Osteocyte (in vitro differentiated cells): Measurements from ENCODE around the gene SERAC1. TPM values are rescaled to one million over a fixed set of nuclear protein-coding genes. Genes with fewer than 3 reads are reported as not detected.
A peak's percentile ranks its signal among the peaks of the same experiment; 100 is the strongest.

Experiments
- DNase-seq: peaks from one replicate; pipeline ENCODE4 v3.0.0; 2021; ENCODE audit warnings: mixed read lengths; ENCODE audit not compliant: unreplicated experiment; ENCODE audit errors: extremely low spot score
- H3K27ac Mint-ChIP-seq: one replicate; pipeline ENCODE4 v1.8.0; 2021; ENCODE audit warnings: mild to moderate bottlenecking, mixed read lengths; ENCODE audit not compliant: unreplicated experiment
- H3K27me3 Mint-ChIP-seq: one replicate; pipeline ENCODE4 v1.8.0; 2021; ENCODE audit warnings: mixed read lengths; ENCODE audit not compliant: unreplicated experiment
- H3K36me3 Mint-ChIP-seq: one replicate; pipeline ENCODE4 v1.8.0; 2021; ENCODE audit warnings: mixed read lengths; ENCODE audit not compliant: unreplicated experiment
- H3K4me1 Mint-ChIP-seq: one replicate; pipeline ENCODE4 v1.8.0; 2021; ENCODE audit warnings: mixed read lengths; ENCODE audit not compliant: unreplicated experiment
- H3K4me3 Mint-ChIP-seq: one replicate; pipeline ENCODE4 v1.8.0; 2021; ENCODE audit warnings: mild to moderate bottlenecking, moderate library complexity, mixed read lengths; ENCODE audit not compliant: unreplicated experiment
- H3K9me3 Mint-ChIP-seq: one replicate; pipeline ENCODE4 v1.8.0; 2021; ENCODE audit warnings: mixed read lengths; ENCODE audit not compliant: unreplicated experiment
- CTCF ChIP-seq: fragments of 200-600 bp; sonication (generic); IDR thresholded peaks from 2 replicates; pipeline ENCODE4 v1.5.0; 2021; ENCODE audit warnings: antibody characterized with exemption, mild to moderate bottlenecking, moderate library complexity
- total RNA-seq: library from RNA; stranded (reverse); gene quantifications from 2 replicates; pipeline ENCODE4 v1.2.1, GENCODE V29; 2021

The SERAC1 gene
- total RNA-seq, 1 donor from 2014 or later = 10.3 TPM

GRCh38 chr6:158061709-158062461, 106.2 kb downstream of the SERAC1 start:
- H3K4me1 Mint-ChIP-seq = peaks cover 35% of the 10 kb centered on the region
- TF ChIP-seq CTCF = no peak
- H3K9me3 Mint-ChIP-seq = no peaks in the 10 kb centered on the region
- no peaks in the 10 kb centered on the region for H3K27me3 Mint-ChIP-seq
- H3K36me3 Mint-ChIP-seq = peaks cover 42% of the 10 kb centered on the region
- no peak for DNase-seq
- H3K27ac Mint-ChIP-seq = peak overlapping the region; percentile 52
- no peak overlapping the region for H3K4me3 Mint-ChIP-seq

- TF ChIP-seq CTCF = no peak
- Mint-ChIP-seq H3K4me1 (peaks cover 39% of the 10 kb centered on the region), H3K36me3 (peaks cover 42% of the 10 kb centered on the region), H3K27ac (peak overlapping the region; percentile 23), H3K27me3 (no peaks in the 10 kb centered on the region), H3K4me3 (no peak overlapping the region), H3K9me3 (no peaks in the 10 kb centered on the region)
- no peak for DNase-seq
Observed at GRCh38 chr6:158061361-158061708, 106.7 kb downstream of the SERAC1 start.

- Mint-ChIP-seq H3K27me3 (no peaks in the 10 kb centered on the region), H3K4me3 (no peak overlapping the region), H3K4me1 (peaks cover 41% of the 10 kb centered on the region), H3K36me3 (peaks cover 42% of the 10 kb centered on the region), H3K27ac (peak overlapping the region; percentile 80), H3K9me3 (no peaks in the 10 kb centered on the region)
- no peak for TF ChIP-seq CTCF
- DNase-seq = no peak
Observed at GRCh38 chr6:158060455-158061360, 107.4 kb downstream of the SERAC1 start.

Other genes starting within 250 kb of the SERAC1 start
- 94.5 and 95.4 TPM in 2 replicates for gene SYNJ2, start 186.4 kb downstream of the SERAC1 start, total RNA-seq
- 29.3 and 31.6 TPM in 2 replicates for gene GTF2H5, start 88 bp upstream of the SERAC1 start, total RNA-seq
- gene TULP4, start 144.2 kb upstream of the SERAC1 start, total RNA-seq = 96.7 and 100 TPM in 2 replicates